GM23338 (cell line): ENCODE measurements around the gene CACNB2. TPM values are rescaled to one million over a fixed set of nuclear protein-coding genes. Genes with fewer than 3 reads are reported as not detected.

Experiments used
- ATAC-seq: fragments of 200-7000 bp; cut with Tn5 transposase; 3 replicates; pipeline ENCODE4 v1.9.1; 2020
- DNase-seq: peaks from one replicate; pipeline ENCODE4 v3.0.0-alpha.2; 2015; ENCODE audit warnings: low spot score
- H2AFZ ChIP-seq: fragments of 200-600 bp; sonication (generic); 2 replicates; pipeline ENCODE4 v1.8.0; 2016; ENCODE audit warnings: antibody characterized with exemption, mild to moderate bottlenecking, moderate library complexity
- H3F3A ChIP-seq: fragments of 200-600 bp; sonication (generic); replicated peaks from 2 replicates; pipeline ENCODE4 v1.8.0; 2017; ENCODE audit warnings: antibody characterized with exemption, mixed run types, low read depth
- H3K27ac ChIP-seq: fragments of 200-600 bp; sonication (generic); 2 replicates; pipeline ENCODE4 v1.6.1; 2016; ENCODE audit warnings: low read depth
- H3K27me3 ChIP-seq: fragments of 200-600 bp; sonication (generic); 2 replicates; pipeline ENCODE4 v1.8.0; 2016; ENCODE audit warnings: mild to moderate bottlenecking, mixed run types, moderate library complexity; ENCODE audit not compliant: insufficient read depth
- H3K36me3 ChIP-seq: fragments of 200-600 bp; sonication (generic); 2 replicates; pipeline ENCODE4 v1.8.0; 2016; ENCODE audit warnings: mild to moderate bottlenecking; ENCODE audit not compliant: insufficient read depth
- H3K4me1 ChIP-seq: fragments of 200-600 bp; sonication (generic); 2 replicates; pipeline ENCODE4 v1.8.0; 2016; ENCODE audit warnings: mild to moderate bottlenecking, moderate library complexity; ENCODE audit not compliant: insufficient read depth
- H3K4me2 ChIP-seq: fragments of 200-600 bp; sonication (generic); 2 replicates; pipeline ENCODE4 v1.7.1; 2017; ENCODE audit warnings: mixed run types
- H3K4me3 ChIP-seq: fragments of 200-600 bp; sonication (generic); 2 replicates; pipeline ENCODE4 v1.6.1; 2016; ENCODE audit warnings: mixed run types
- H3K79me2 ChIP-seq: fragments of 200-600 bp; sonication (generic); replicated peaks from 2 replicates; pipeline ENCODE4 v1.8.0; 2017; ENCODE audit warnings: mild to moderate bottlenecking; ENCODE audit not compliant: insufficient read depth
- H3K9me2 ChIP-seq: fragments of 200-600 bp; sonication (generic); 2 replicates; pipeline ENCODE4 v1.8.0; 2017; ENCODE audit not compliant: insufficient read depth
- H4K20me1 ChIP-seq: fragments of 200-600 bp; sonication (generic); replicated peaks from 2 replicates; pipeline ENCODE4 v1.8.0; 2017; ENCODE audit warnings: mild to moderate bottlenecking; ENCODE audit not compliant: insufficient read depth
- H3K27ac Mint-ChIP-seq: 2 replicates; pipeline ENCODE4 v1.8.0; 2020; ENCODE audit warnings: inconsistent platforms, mild to moderate bottlenecking, moderate library complexity, mixed read lengths
- H3K27me3 Mint-ChIP-seq: 3 replicates; pipeline ENCODE4 v1.8.0; 2022; ENCODE audit warnings: low read depth, mild to moderate bottlenecking, moderate library complexity, mixed read lengths, inconsistent platforms; ENCODE audit not compliant: insufficient read depth, poor library complexity
- H3K36me3 Mint-ChIP-seq: 3 replicates; pipeline ENCODE4 v1.8.0; 2021; ENCODE audit warnings: low read depth, mild to moderate bottlenecking, inconsistent platforms, moderate library complexity, mixed read lengths
- H3K4me1 Mint-ChIP-seq: 3 replicates; pipeline ENCODE4 v1.8.0; 2020; ENCODE audit warnings: mild to moderate bottlenecking, inconsistent platforms, mixed read lengths
- H3K4me3 Mint-ChIP-seq: 3 replicates; pipeline ENCODE4 v1.8.0; 2021; ENCODE audit warnings: moderate library complexity, mild to moderate bottlenecking, inconsistent platforms, mixed read lengths
- H3K9me3 Mint-ChIP-seq: 3 replicates; pipeline ENCODE4 v1.8.0; 2020; ENCODE audit warnings: moderate library complexity, mild to moderate bottlenecking, inconsistent platforms, mixed read lengths
- CREB1 ChIP-seq: fragments of 250-450 bp; sonication (Bioruptor Pico); IDR thresholded peaks from 2 replicates; pipeline ENCODE4 v1.5.0; 2020; ENCODE audit warnings: low read depth, mild to moderate bottlenecking, moderate library complexity
- EZH2 ChIP-seq: fragments of 200-600 bp; sonication (generic); IDR thresholded peaks from one replicate; pipeline ENCODE4 v1.8.0; 2017; ENCODE audit warnings: antibody characterized with exemption, mild to moderate bottlenecking, low read depth; ENCODE audit not compliant: unreplicated experiment
- EZH2phosphoT487 ChIP-seq: fragments of 200-600 bp; sonication (generic); IDR thresholded peaks from one replicate; pipeline ENCODE4 v1.8.1; 2018; ENCODE audit warnings: antibody characterized with exemption; ENCODE audit not compliant: unreplicated experiment
- JUNB ChIP-seq: IDR thresholded peaks from one replicate; pipeline ENCODE4 v1.6.1; 2016; ENCODE audit warnings: antibody characterized with exemption; ENCODE audit not compliant: unreplicated experiment
- NANOG ChIP-seq: IDR thresholded peaks from 2 replicates; pipeline ENCODE4 v1.6.1; 2016; ENCODE audit warnings: antibody characterized with exemption, borderline replicate concordance
- POLR2AphosphoS5 ChIP-seq: IDR thresholded peaks from 2 replicates; pipeline ENCODE4 v1.6.1; 2016; ENCODE audit warnings: antibody characterized with exemption, low read depth
- STAT1 ChIP-seq: IDR thresholded peaks from one replicate; pipeline ENCODE4 v1.6.1; 2016; ENCODE audit warnings: antibody characterized with exemption; ENCODE audit not compliant: unreplicated experiment
- ZNF114 ChIP-seq: fragments of 250-450 bp; sonication (Bioruptor Pico); IDR thresholded peaks from 2 replicates; pipeline ENCODE4 v1.5.0; 2020; ENCODE audit warnings: mild to moderate bottlenecking, moderate library complexity
- ZNF331 ChIP-seq: fragments of 250-450 bp; sonication (Bioruptor Pico); IDR thresholded peaks from 2 replicates; pipeline ENCODE4 v1.5.0; 2020; ENCODE audit warnings: low read depth, mild to moderate bottlenecking, moderate library complexity
- polyA plus RNA-seq: library from polyadenylated mRNA; unstranded; fragments of >200 nt; fragmentation: Nextera tagmentation; extraction: Ambion mirVana; gene quantifications from 2 replicates; pipeline ENCODE4 v1.2.1, GENCODE V29; 2016
- total RNA-seq: library from RNA; depleted of rRNA; stranded (reverse); fragments of >200 nt; shearing (Covaris generic); gene quantifications from 2 replicates; pipeline ENCODE4 v1.2.3, GENCODE V29; 2014
- TF ChIP-seq, protein P1 (sequence below), 2 experiments: fragments of 200-600 bp in 1 of 2; sonication (generic) in 1 of 2; conservative IDR thresholded peaks; 2 replicates each; pipeline versions ENCODE4 v1.5.1 to v1.6.1; 2016 to 2017; ENCODE audit warnings: antibody characterized with exemption in 2 of 2, low read depth in 2 of 2, mild to moderate bottlenecking in 2 of 2, moderate library complexity in 1 of 2
- TF ChIP-seq, protein P2 (sequence below): IDR thresholded peaks from one replicate; pipeline ENCODE4 v1.6.1; 2018; ENCODE audit warnings: antibody characterized with exemption; ENCODE audit not compliant: unreplicated experiment
- TF ChIP-seq, protein P3 (sequence below): fragments of 250-450 bp; sonication (Bioruptor Pico); IDR thresholded peaks from 2 replicates; pipeline ENCODE4 v1.5.0; 2020; ENCODE audit warnings: mild to moderate bottlenecking, moderate library complexity
- TF ChIP-seq, protein P4 (sequence below): IDR thresholded peaks from 2 replicates; pipeline ENCODE4 v1.6.1; 2016; ENCODE audit warnings: antibody characterized with exemption

The CACNB2 gene
- total and polyA plus RNA-seq, 2 experiments from 2014 or later = 5.0 to 5.9 TPM

DNA sequence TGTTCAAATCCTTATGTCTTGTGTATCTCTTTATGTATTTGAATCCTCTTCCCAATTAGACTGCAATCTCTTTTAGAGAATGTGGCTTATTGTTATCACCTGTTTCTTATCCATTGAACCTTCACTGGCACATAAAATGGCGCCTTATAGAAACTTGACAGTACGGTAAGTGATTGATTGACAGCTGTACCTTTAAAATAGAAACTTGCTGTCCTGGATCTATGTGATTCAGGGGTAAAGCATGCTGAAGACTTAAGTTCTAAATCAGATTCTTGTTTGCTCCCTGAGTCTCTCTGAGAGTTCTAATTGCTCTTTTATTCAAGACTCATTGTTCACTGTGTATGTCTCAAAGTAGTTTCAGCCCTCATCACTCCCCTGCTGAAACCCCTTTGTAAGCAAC, 91.3 kb downstream of the CACNB2 start:
- no peaks in the 10 kb centered on the region for H3F3A ChIP-seq
- no peak overlapping the region for H3K4me2 ChIP-seq
- no peaks in the 10 kb centered on the region for H3K4me1 ChIP-seq
- H3K27ac Mint-ChIP-seq = no peak overlapping the region
- no peak overlapping the region for H3K4me3 ChIP-seq
- H3K9me2 ChIP-seq = no peaks in the 10 kb centered on the region
- no peaks in the 10 kb centered on the region for H3K27me3 ChIP-seq
- H4K20me1 ChIP-seq = no peaks in the 10 kb centered on the region
- no peaks in the 10 kb centered on the region for H3K27me3 Mint-ChIP-seq
- H3K36me3 Mint-ChIP-seq = no peaks in the 10 kb centered on the region; the same call in 2 of the 3 replicates
- ATAC-seq = no peak
- TF ChIP-seq, protein P1, sequence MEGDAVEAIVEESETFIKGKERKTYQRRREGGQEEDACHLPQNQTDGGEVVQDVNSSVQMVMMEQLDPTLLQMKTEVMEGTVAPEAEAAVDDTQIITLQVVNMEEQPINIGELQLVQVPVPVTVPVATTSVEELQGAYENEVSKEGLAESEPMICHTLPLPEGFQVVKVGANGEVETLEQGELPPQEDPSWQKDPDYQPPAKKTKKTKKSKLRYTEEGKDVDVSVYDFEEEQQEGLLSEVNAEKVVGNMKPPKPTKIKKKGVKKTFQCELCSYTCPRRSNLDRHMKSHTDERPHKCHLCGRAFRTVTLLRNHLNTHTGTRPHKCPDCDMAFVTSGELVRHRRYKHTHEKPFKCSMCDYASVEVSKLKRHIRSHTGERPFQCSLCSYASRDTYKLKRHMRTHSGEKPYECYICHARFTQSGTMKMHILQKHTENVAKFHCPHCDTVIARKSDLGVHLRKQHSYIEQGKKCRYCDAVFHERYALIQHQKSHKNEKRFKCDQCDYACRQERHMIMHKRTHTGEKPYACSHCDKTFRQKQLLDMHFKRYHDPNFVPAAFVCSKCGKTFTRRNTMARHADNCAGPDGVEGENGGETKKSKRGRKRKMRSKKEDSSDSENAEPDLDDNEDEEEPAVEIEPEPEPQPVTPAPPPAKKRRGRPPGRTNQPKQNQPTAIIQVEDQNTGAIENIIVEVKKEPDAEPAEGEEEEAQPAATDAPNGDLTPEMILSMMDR (conservative IDR thresholded peaks at IDR 0.05; ENCODE audit: low read depth in 2 of 2) = no peak
- TF ChIP-seq STAT1 (no peak), JUNB (no peak), NANOG (no peak), POLR2AphosphoS5 (no peak), CREB1 (CRISPR knock-in tag) (no peak), EZH2phosphoT487 (no peak), EZH2 (no peak), ZNF331 (CRISPR knock-in tag) (no peak), ZNF114 (CRISPR knock-in tag) (no peak)
- TF ChIP-seq, protein P2, sequence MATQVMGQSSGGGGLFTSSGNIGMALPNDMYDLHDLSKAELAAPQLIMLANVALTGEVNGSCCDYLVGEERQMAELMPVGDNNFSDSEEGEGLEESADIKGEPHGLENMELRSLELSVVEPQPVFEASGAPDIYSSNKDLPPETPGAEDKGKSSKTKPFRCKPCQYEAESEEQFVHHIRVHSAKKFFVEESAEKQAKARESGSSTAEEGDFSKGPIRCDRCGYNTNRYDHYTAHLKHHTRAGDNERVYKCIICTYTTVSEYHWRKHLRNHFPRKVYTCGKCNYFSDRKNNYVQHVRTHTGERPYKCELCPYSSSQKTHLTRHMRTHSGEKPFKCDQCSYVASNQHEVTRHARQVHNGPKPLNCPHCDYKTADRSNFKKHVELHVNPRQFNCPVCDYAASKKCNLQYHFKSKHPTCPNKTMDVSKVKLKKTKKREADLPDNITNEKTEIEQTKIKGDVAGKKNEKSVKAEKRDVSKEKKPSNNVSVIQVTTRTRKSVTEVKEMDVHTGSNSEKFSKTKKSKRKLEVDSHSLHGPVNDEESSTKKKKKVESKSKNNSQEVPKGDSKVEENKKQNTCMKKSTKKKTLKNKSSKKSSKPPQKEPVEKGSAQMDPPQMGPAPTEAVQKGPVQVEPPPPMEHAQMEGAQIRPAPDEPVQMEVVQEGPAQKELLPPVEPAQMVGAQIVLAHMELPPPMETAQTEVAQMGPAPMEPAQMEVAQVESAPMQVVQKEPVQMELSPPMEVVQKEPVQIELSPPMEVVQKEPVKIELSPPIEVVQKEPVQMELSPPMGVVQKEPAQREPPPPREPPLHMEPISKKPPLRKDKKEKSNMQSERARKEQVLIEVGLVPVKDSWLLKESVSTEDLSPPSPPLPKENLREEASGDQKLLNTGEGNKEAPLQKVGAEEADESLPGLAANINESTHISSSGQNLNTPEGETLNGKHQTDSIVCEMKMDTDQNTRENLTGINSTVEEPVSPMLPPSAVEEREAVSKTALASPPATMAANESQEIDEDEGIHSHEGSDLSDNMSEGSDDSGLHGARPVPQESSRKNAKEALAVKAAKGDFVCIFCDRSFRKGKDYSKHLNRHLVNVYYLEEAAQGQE = no peak
- TF ChIP-seq, protein P3, sequence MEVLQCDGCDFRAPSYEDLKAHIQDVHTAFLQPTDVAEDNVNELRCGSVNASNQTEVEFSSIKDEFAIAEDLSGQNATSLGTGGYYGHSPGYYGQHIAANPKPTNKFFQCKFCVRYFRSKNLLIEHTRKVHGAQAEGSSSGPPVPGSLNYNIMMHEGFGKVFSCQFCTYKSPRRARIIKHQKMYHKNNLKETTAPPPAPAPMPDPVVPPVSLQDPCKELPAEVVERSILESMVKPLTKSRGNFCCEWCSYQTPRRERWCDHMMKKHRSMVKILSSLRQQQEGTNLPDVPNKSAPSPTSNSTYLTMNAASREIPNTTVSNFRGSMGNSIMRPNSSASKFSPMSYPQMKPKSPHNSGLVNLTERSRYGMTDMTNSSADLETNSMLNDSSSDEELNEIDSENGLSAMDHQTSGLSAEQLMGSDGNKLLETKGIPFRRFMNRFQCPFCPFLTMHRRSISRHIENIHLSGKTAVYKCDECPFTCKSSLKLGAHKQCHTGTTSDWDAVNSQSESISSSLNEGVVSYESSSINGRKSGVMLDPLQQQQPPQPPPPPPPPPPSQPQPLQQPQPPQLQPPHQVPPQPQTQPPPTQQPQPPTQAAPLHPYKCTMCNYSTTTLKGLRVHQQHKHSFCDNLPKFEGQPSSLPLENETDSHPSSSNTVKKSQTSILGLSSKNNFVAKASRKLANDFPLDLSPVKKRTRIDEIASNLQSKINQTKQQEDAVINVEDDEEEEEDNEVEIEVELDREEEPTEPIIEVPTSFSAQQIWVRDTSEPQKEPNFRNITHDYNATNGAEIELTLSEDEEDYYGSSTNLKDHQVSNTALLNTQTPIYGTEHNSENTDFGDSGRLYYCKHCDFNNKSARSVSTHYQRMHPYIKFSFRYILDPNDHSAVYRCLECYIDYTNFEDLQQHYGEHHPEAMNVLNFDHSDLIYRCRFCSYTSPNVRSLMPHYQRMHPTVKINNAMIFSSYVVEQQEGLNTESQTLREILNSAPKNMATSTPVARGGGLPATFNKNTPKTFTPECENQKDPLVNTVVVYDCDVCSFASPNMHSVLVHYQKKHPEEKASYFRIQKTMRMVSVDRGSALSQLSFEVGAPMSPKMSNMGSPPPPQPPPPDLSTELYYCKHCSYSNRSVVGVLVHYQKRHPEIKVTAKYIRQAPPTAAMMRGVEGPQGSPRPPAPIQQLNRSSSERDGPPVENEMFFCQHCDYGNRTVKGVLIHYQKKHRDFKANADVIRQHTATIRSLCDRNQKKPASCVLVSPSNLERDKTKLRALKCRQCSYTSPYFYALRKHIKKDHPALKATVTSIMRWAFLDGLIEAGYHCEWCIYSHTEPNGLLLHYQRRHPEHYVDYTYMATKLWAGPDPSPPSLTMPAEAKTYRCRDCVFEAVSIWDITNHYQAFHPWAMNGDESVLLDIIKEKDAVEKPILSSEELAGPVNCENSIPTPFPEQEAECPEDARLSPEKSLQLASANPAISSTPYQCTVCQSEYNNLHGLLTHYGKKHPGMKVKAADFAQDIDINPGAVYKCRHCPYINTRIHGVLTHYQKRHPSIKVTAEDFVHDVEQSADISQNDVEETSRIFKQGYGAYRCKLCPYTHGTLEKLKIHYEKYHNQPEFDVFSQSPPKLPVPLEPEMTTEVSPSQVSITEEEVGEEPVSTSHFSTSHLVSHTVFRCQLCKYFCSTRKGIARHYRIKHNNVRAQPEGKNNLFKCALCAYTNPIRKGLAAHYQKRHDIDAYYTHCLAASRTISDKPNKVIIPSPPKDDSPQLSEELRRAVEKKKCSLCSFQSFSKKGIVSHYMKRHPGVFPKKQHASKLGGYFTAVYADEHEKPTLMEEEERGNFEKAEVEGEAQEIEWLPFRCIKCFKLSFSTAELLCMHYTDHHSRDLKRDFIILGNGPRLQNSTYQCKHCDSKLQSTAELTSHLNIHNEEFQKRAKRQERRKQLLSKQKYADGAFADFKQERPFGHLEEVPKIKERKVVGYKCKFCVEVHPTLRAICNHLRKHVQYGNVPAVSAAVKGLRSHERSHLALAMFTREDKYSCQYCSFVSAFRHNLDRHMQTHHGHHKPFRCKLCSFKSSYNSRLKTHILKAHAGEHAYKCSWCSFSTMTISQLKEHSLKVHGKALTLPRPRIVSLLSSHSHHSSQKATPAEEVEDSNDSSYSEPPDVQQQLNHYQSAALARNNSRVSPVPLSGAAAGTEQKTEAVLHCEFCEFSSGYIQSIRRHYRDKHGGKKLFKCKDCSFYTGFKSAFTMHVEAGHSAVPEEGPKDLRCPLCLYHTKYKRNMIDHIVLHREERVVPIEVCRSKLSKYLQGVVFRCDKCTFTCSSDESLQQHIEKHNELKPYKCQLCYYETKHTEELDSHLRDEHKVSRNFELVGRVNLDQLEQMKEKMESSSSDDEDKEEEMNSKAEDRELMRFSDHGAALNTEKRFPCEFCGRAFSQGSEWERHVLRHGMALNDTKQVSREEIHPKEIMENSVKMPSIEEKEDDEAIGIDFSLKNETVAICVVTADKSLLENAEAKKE (CRISPR knock-in tag) = no peak
- TF ChIP-seq, protein P4, sequence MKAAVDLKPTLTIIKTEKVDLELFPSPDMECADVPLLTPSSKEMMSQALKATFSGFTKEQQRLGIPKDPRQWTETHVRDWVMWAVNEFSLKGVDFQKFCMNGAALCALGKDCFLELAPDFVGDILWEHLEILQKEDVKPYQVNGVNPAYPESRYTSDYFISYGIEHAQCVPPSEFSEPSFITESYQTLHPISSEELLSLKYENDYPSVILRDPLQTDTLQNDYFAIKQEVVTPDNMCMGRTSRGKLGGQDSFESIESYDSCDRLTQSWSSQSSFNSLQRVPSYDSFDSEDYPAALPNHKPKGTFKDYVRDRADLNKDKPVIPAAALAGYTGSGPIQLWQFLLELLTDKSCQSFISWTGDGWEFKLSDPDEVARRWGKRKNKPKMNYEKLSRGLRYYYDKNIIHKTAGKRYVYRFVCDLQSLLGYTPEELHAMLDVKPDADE = no peak
- H3K36me3 ChIP-seq = no peaks in the 10 kb centered on the region
- no peak overlapping the region for H3K4me3 Mint-ChIP-seq
- no peak overlapping the region for H2AFZ ChIP-seq
- H3K79me2 ChIP-seq = no peaks in the 10 kb centered on the region
- H3K4me1 Mint-ChIP-seq = peaks cover 15% of the 10 kb centered on the region
- H3K27ac ChIP-seq = no peak overlapping the region
- no peaks in the 10 kb centered on the region for H3K9me3 Mint-ChIP-seq
- no peak for DNase-seq
